H1 (cell line): ENCODE results near the gene ELMO1. TPM values are rescaled to one million over a fixed set of nuclear protein-coding genes. Genes with fewer than 3 reads are reported as not detected.

Experiments
- CTCF ChIA-PET: fragments of 300-600 bp; sonication (Branson Sonifier 250); formaldehyde crosslinking; loops from one replicate; lab custom pipeline; 2021; ENCODE audit not compliant: partially characterized antibody; lab: Charles Lee
- POLR2A ChIA-PET: fragments of 300-600 bp; sonication (Branson Sonifier 250); formaldehyde crosslinking; loops from one replicate; lab custom pipeline; 2021; ENCODE audit warnings: inconsistent platforms; ENCODE audit not compliant: partially characterized antibody; lab: Charles Lee
- DNase-seq, 2 experiments: peaks; one replicate each; pipeline versions ENCODE4 v3.0.0 to v3.0.0-alpha.2; 2010 to 2022; ENCODE audit warnings: low spot score in 2 of 2, low read depth in 1 of 2, mixed read lengths in 1 of 2
- FAIRE-seq: peaks from 2 replicates; lab custom pipeline; 2011; peaks lifted over from hg19 to GRCh38; lab: Jason Lieb, UNC
- H2AFZ ChIP-seq: 2 replicates; pipeline ENCODE4 v1.8.1; 2012; ENCODE audit warnings: low read length, inconsistent platforms
- H2AK5ac ChIP-seq: 2 replicates; pipeline ENCODE4 v1.6.1; 2013; ENCODE audit warnings: low read depth, low read length
- H2BK120ac ChIP-seq: replicated peaks from 2 replicates; pipeline ENCODE3; 2013; ENCODE audit warnings: low read depth, low read length, inconsistent platforms
- H2BK12ac ChIP-seq: 2 replicates; pipeline ENCODE4 v1.6.1; 2013; ENCODE audit warnings: low read depth, low read length
- H2BK15ac ChIP-seq: 2 replicates; pipeline ENCODE4 v1.6.1; 2013; ENCODE audit warnings: low read length
- H2BK20ac ChIP-seq: 2 replicates; pipeline ENCODE4 v1.6.1; 2013; ENCODE audit warnings: low read length
- H2BK5ac ChIP-seq: 2 replicates; pipeline ENCODE4 v1.6.1; 2013; ENCODE audit warnings: low read depth, low read length
- H3K14ac ChIP-seq: 2 replicates; pipeline ENCODE4 v1.6.1; 2013; ENCODE audit warnings: inconsistent platforms; ENCODE audit not compliant: insufficient read length
- H3K18ac ChIP-seq: 2 replicates; pipeline ENCODE4 v1.6.1; 2013; ENCODE audit warnings: low read length; ENCODE audit errors: extremely low read depth
- H3K23ac ChIP-seq: 2 replicates; pipeline ENCODE4 v1.6.1; 2013; ENCODE audit warnings: inconsistent platforms; ENCODE audit not compliant: insufficient read length
- H3K23me2 ChIP-seq: 2 replicates; pipeline ENCODE4 v1.6.1; 2013; ENCODE audit warnings: low read depth, low read length
- H3K27ac ChIP-seq: 2 replicates; pipeline ENCODE4 v1.6.1; 2011; ENCODE audit warnings: low read depth, low read length, inconsistent platforms
- H3K27me3 ChIP-seq, 4 experiments: replicated peaks in 1 of 4; 1 replicate in 1 of 4; 2 replicates in 3 of 4; pipeline versions ENCODE4 v1.6.1 to v1.8.1; 2011 to 2013; ENCODE audit warnings: low read length in 3 of 4, mild to moderate bottlenecking in 3 of 4, inconsistent platforms in 2 of 4, mixed read lengths in 2 of 4, moderate library complexity in 1 of 4; ENCODE audit not compliant: control insufficient read depth in 3 of 4, insufficient read depth in 3 of 4; ENCODE audit errors: extremely low read depth in 1 of 4
- H3K36me3 ChIP-seq, 4 experiments: 2 replicates each; pipeline versions ENCODE4 v1.6.1 to v1.8.1; 2011 to 2013; ENCODE audit warnings: mild to moderate bottlenecking in 4 of 4, low read length in 3 of 4, moderate library complexity in 2 of 4, control low read depth in 1 of 4, inconsistent platforms in 1 of 4; ENCODE audit not compliant: insufficient read depth in 4 of 4, control insufficient read depth in 2 of 4
- H3K4ac ChIP-seq: replicated peaks from 2 replicates; pipeline ENCODE3; 2013; ENCODE audit warnings: low read length, low read depth, mixed read lengths, inconsistent platforms; ENCODE audit not compliant: insufficient read length
- H3K4me1 ChIP-seq, 4 experiments: replicated peaks in 1 of 4; 1 replicate in 1 of 4; 2 replicates in 3 of 4; pipeline versions ENCODE4 v1.6.1 to v1.8.1; 2011 to 2013; ENCODE audit warnings: low read length in 3 of 4, inconsistent platforms in 2 of 4, mixed read lengths in 1 of 4; ENCODE audit not compliant: insufficient read depth in 4 of 4, control insufficient read depth in 3 of 4
- H3K4me2 ChIP-seq, 2 experiments: 2 replicates each; pipeline versions ENCODE4 v1.6.1 to v1.8.1; 2011 to 2013; ENCODE audit warnings: low read depth in 2 of 2, low read length in 2 of 2, control low read depth in 1 of 2, inconsistent platforms in 1 of 2, mild to moderate bottlenecking in 1 of 2; ENCODE audit not compliant: insufficient read depth in 1 of 2
- H3K4me3 ChIP-seq, 4 experiments: fragments of 200-600, 300-600 bp in 1 of 4; sonication (generic), shearing (Covaris generic), sonication (Bioruptor Twin) in 1 of 4; 2 replicates each; pipeline versions ENCODE4 v1.5.1 to v1.8.1; 2011 to 2016; ENCODE audit warnings: low read length in 4 of 4, low read depth in 3 of 4, control low read depth in 2 of 4, inconsistent platforms in 2 of 4, mild to moderate bottlenecking in 2 of 4, mixed read lengths in 1 of 4, moderate library complexity in 1 of 4; ENCODE audit not compliant: insufficient read depth in 2 of 4; ENCODE audit errors: extremely low read depth in 1 of 4
- H3K56ac ChIP-seq: replicated peaks from 2 replicates; pipeline ENCODE3; 2013; ENCODE audit warnings: low read depth, mild to moderate bottlenecking, mixed read lengths, low read length, inconsistent platforms; ENCODE audit not compliant: insufficient read length
- H3K79me1 ChIP-seq: 2 replicates; pipeline ENCODE4 v1.6.1; 2013; ENCODE audit warnings: low read depth, low read length, control low read depth
- H3K79me2 ChIP-seq, 2 experiments: 2 replicates each; pipeline versions ENCODE4 v1.6.1 to v1.8.1; 2012 to 2013; ENCODE audit warnings: low read length in 2 of 2, mild to moderate bottlenecking in 2 of 2, inconsistent platforms in 1 of 2; ENCODE audit not compliant: insufficient read depth in 2 of 2, control insufficient read depth in 1 of 2
- H3K9ac ChIP-seq, 4 experiments: replicated peaks in 1 of 4; 1 replicate in 1 of 4; 2 replicates in 3 of 4; pipeline versions ENCODE4 v1.6.1 to v1.8.1; 2011 to 2013; ENCODE audit warnings: low read depth in 3 of 4, low read length in 3 of 4, control low read depth in 2 of 4, mild to moderate bottlenecking in 2 of 4, moderate library complexity in 2 of 4, inconsistent platforms in 1 of 4; ENCODE audit errors: extremely low read depth in 1 of 4
- H3K9me3 ChIP-seq, 2 experiments: 2 replicates each; pipeline versions ENCODE4 v1.6.1 to v1.8.1; 2012 to 2013; ENCODE audit warnings: mild to moderate bottlenecking in 2 of 2, moderate library complexity in 2 of 2, control low read depth in 1 of 2, inconsistent platforms in 1 of 2, low read depth in 1 of 2, low read length in 1 of 2, mixed read lengths in 1 of 2; ENCODE audit not compliant: insufficient read depth in 2 of 2
- H4K20me1 ChIP-seq, 2 experiments: replicated peaks in 1 of 2; 2 replicates each; pipeline versions ENCODE3 to v1.8.1; 2011 to 2013; ENCODE audit warnings: inconsistent platforms in 2 of 2, low read length in 2 of 2, mild to moderate bottlenecking in 1 of 2; ENCODE audit not compliant: insufficient read depth in 2 of 2, control insufficient read depth in 1 of 2
- H4K5ac ChIP-seq: 2 replicates; pipeline ENCODE4 v1.6.1; 2013; ENCODE audit warnings: low read length, low read depth, mixed read lengths, inconsistent platforms; ENCODE audit not compliant: insufficient read length
- H4K8ac ChIP-seq: 2 replicates; pipeline ENCODE4 v1.8.0; 2013; ENCODE audit warnings: mild to moderate bottlenecking, moderate library complexity, low read length, inconsistent platforms; ENCODE audit not compliant: insufficient read depth; ENCODE audit errors: extremely low read depth
- H4K91ac ChIP-seq: replicated peaks from 2 replicates; pipeline ENCODE3; 2013; ENCODE audit warnings: low read length, mixed read lengths, inconsistent platforms; ENCODE audit not compliant: insufficient read length
- ASH2L ChIP-seq: fragments of 200-600, 300-600 bp; sonication (generic); IDR thresholded peaks from one replicate; pipeline ENCODE4 v1.7.1; 2017; ENCODE audit warnings: low read length
- BCL11A ChIP-seq, 2 experiments: IDR thresholded peaks; one replicate each; pipeline ENCODE4 v1.6.1; 2011; ENCODE audit warnings: low read depth in 2 of 2, low read length in 2 of 2, mild to moderate bottlenecking in 2 of 2
- CBX5 ChIP-seq: fragments of 300-800, 300-1000 bp; sonication (generic); IDR thresholded peaks from 2 replicates; pipeline ENCODE4 v1.7.1; 2016; ENCODE audit warnings: antibody characterized with exemption, low read length, low read depth
- CHD2 ChIP-seq: IDR thresholded peaks from 2 replicates; pipeline ENCODE4 v1.6.1; 2012; ENCODE audit warnings: low read length, improper control_type of control experiment
- CTBP2 ChIP-seq: IDR thresholded peaks from 2 replicates; pipeline ENCODE4 v1.7.0; 2011; ENCODE audit warnings: borderline replicate concordance, mild to moderate bottlenecking, moderate library complexity, mixed read lengths, low read length; ENCODE audit not compliant: insufficient read depth, insufficient read length
- EZH2 ChIP-seq: fragments of 200-600 bp; sonication (generic); IDR thresholded peaks from 2 replicates; pipeline ENCODE4 v1.7.1; 2012; ENCODE audit warnings: low read depth, mild to moderate bottlenecking, moderate library complexity, low read length, inconsistent platforms; ENCODE audit not compliant: severe bottlenecking
- KDM4A ChIP-seq: IDR thresholded peaks from one replicate; pipeline ENCODE4 v1.7.1; 2012; ENCODE audit warnings: low read depth, mild to moderate bottlenecking, moderate library complexity, low read length, inconsistent platforms; ENCODE audit not compliant: severe bottlenecking
- RFX5 ChIP-seq: IDR thresholded peaks from 2 replicates; pipeline ENCODE4 v1.6.1; 2011; ENCODE audit warnings: low read depth, low read length, improper control_type of control experiment, borderline replicate concordance
- SIX5 ChIP-seq: IDR thresholded peaks from 2 replicates; pipeline ENCODE4 v1.6.1; 2011; ENCODE audit warnings: mild to moderate bottlenecking, low read depth, low read length
- SP1 ChIP-seq: IDR thresholded peaks from 2 replicates; pipeline ENCODE4 v1.6.1; 2011; ENCODE audit warnings: low read depth, low read length
- SP2 ChIP-seq: IDR thresholded peaks from 2 replicates; pipeline ENCODE4 v1.6.1; 2012; ENCODE audit warnings: mild to moderate bottlenecking, low read length, inconsistent platforms
- SRF ChIP-seq: IDR thresholded peaks from 2 replicates; pipeline ENCODE4 v1.6.1; 2011; ENCODE audit warnings: mild to moderate bottlenecking, low read depth, low read length, moderate library complexity
- SUZ12 ChIP-seq: fragments of 200-600 bp; sonication (generic); IDR thresholded peaks from 2 replicates; pipeline ENCODE4 v1.6.1; 2012; ENCODE audit warnings: mild to moderate bottlenecking, inconsistent platforms, low read length, moderate library complexity, mixed read lengths
- TAF7 ChIP-seq: optimal IDR thresholded peaks from 2 replicates; pipeline ENCODE3; 2011; ENCODE audit warnings: low read depth, mild to moderate bottlenecking, inconsistent platforms, low read length, moderate library complexity, borderline replicate concordance
- TCF12 ChIP-seq: IDR thresholded peaks from 2 replicates; pipeline ENCODE4 v1.6.1; 2011; ENCODE audit warnings: low read depth, mild to moderate bottlenecking, low read length
- YY1 ChIP-seq: IDR thresholded peaks from 2 replicates; pipeline ENCODE4 v1.6.1; 2011; ENCODE audit warnings: low read depth, mild to moderate bottlenecking, low read length
- WGBS, 2 experiments: shearing (Covaris generic) in 1 of 2; methylation state at CpG; one replicate each; pipeline versions ENCODE4 v1.1.6 to v1.1.7; 2013 to 2015; ENCODE audit warnings: low lambda C conversion rate in 2 of 2, mixed read lengths in 2 of 2, inconsistent platforms in 1 of 2, low coverage in 1 of 2, missing lambda C conversion rate in 1 of 2; ENCODE audit not compliant: insufficient replicate concordance in 2 of 2, insufficient coverage in 1 of 2, insufficient read length in 1 of 2; ENCODE audit errors: extremely low coverage in 1 of 2, missing lambda C conversion rate in 1 of 2; 5-methylcytosine and 5-hydroxymethylcytosine counted together
- polyA plus RNA-seq, 7 experiments: library from polyadenylated mRNA; depleted of rRNA in 3 of 7; stranded (reverse) in 5 of 7; unstranded in 2 of 7; fragments of >200 nt in 5 of 7; fragments of 200-250 nt in 2 of 7; gene quantifications; 1 replicate in 5 of 7; 2 replicates in 1 of 7; 4 replicates in 1 of 7; pipeline versions ENCODE4 v1.2.1 to v1.2.3, GENCODE V29; 2011 to 2013; ENCODE audit warnings: missing spikeins in 2 of 7, mixed read lengths in 2 of 7
- total RNA-seq: library from RNA; stranded (reverse); fragmentation: NEBNext Ultra II Directional; extraction: Animal tissue kit (Norgen Biotek cat#: 25700); gene quantifications from 2 replicates; pipeline ENCODE4 v1.2.1, GENCODE V29; 2021

The ELMO1 gene
- total and polyA plus RNA-seq, 2 of the 8 experiments (the other 6 are each of a cell fraction or from before 2014, with no cell fraction given) = 18.4 to 21.0 TPM

GRCh38 chr7:37187179-37187578 is 261.5 kb downstream of the ELMO1 start:
- Histone ChIP-seq H3K23ac (no peak overlapping the region), H2BK20ac (no peak overlapping the region), H3K23me2 (no peaks in the 10 kb centered on the region), H2AK5ac (no peak overlapping the region), H4K91ac (no peak overlapping the region), H3K27me3 (no peaks in the 10 kb centered on the region), H2BK5ac (no peak overlapping the region), H3K79me2 (no peaks in the 10 kb centered on the region), H2BK120ac (no peak overlapping the region), H3K4me1 (no peaks in the 10 kb centered on the region; a peak in 2 of 7 replicates), H3K9ac (no peak overlapping the region), H3K27ac (no peak overlapping the region), H3K56ac (no peak overlapping the region), H2BK15ac (no peak overlapping the region), H3K4ac (no peak overlapping the region), H3K36me3 (no peaks in the 10 kb centered on the region), H3K79me1 (no peaks in the 10 kb centered on the region), H3K14ac (no peak overlapping the region), H3K18ac (no peak overlapping the region), H4K20me1 (no peaks in the 10 kb centered on the region), H3K4me2 (no peak overlapping the region), H4K8ac (no peak overlapping the region), H3K9me3 (no peaks in the 10 kb centered on the region), H4K5ac (no peak overlapping the region), H2AFZ (no peak overlapping the region), H3K4me3 (no peak overlapping the region)
- 62% methylated on average over 2 of the region's 2 CpGs; no CpG with 5 or more reads in 1 of the 2 experiments for WGBS, 2 experiments
- FAIRE-seq = no peak
- POLR2A ChIA-PET = no interaction called here
- no peak for DNase-seq
- TF ChIP-seq EZH2 (no peak), TAF7 (no peak), SIX5 (no peak), SUZ12 (no peak), SRF (no peak), YY1 (no peak), SP2 (no peak), RFX5 (no peak), CHD2 (no peak), TCF12 (no peak), SP1 (no peak), ASH2L (no peak), BCL11A (IDR thresholded peaks at IDR 0.05; ENCODE audit: low read depth in 2 of 2, low read length in 2 of 2) (no peak), KDM4A (no peak), CBX5 (no peak), CTBP2 (no peak)
- TF ChIP-seq, all 59 proteins: peak for 0
- H2BK12ac ChIP-seq = no peak overlapping the region
- CTCF ChIA-PET = interaction anchor here (0.8 kb wide), 1 partner anchor 11 kb away, joined by 3 read pairs; no protein-coding TSS in a partner anchor
